Measurements from ENCODE around the gene GNG7. TPM values are rescaled to one million over a fixed set of nuclear protein-coding genes. Genes with fewer than 3 reads are reported as not detected.

GNG7 gene
- total RNA-seq, 1 experiment from 2014 or later: 7.7 TPM

- Histone ChIP-seq H3K9me3 (ENCODE audit: control insufficient read depth, low read depth, low read length) (no peaks in the 10 kb centered on the region), H3K4ac (ENCODE audit: low read depth, low read length) (no peak overlapping the region), H3K18ac (ENCODE audit: insufficient read length, low read depth, low read length) (no peak overlapping the region), H2BK20ac (ENCODE audit: low read depth, low read length, poor library complexity, severe bottlenecking) (no peak overlapping the region), H4K20me1 (ENCODE audit: control insufficient read depth, insufficient read depth, insufficient read length) (no peaks in the 10 kb centered on the region), H2BK15ac (ENCODE audit: low read depth, low read length) (no peak overlapping the region), H3K27ac (ENCODE audit: insufficient read length, low read depth, low read length) (no peak overlapping the region), H4K5ac (ENCODE audit: insufficient read length, low read depth, low read length) (no peak overlapping the region), H3K14ac (ENCODE audit: insufficient read depth, low read length) (no peak overlapping the region), H3K4me1 (ENCODE audit: insufficient read depth, low read length) (no peaks in the 10 kb centered on the region), H3K27me3 (ENCODE audit: insufficient read depth, low read length) (no peaks in the 10 kb centered on the region), H2AFZ (ENCODE audit: low read length) (no peak overlapping the region), H3K4me2 (ENCODE audit: insufficient read depth, insufficient read length, low read length) (no peak overlapping the region), H2BK120ac (ENCODE audit: low read depth, low read length, poor library complexity, severe bottlenecking) (no peak overlapping the region), H4K8ac (replicated peaks; ENCODE audit: insufficient read length, low read depth, low read length) (no peak overlapping the region), H3K79me2 (ENCODE audit: insufficient read depth, low read length) (no peaks in the 10 kb centered on the region), H3K56ac (ENCODE audit: insufficient read length, low read depth, low read length) (no peak overlapping the region), H3T11ph (ENCODE audit: low read length) (no peak overlapping the region), H4K91ac (ENCODE audit: insufficient read length, low read depth, low read length) (no peak overlapping the region), H3K79me1 (ENCODE audit: insufficient read depth, low read depth, low read length, poor library complexity, severe bottlenecking) (no peaks in the 10 kb centered on the region), H3K9ac (ENCODE audit: extremely low read depth, insufficient read length, low read length) (no peak overlapping the region), H2BK5ac (ENCODE audit: insufficient read length, low read length) (no peak overlapping the region), H2AK5ac (ENCODE audit: insufficient read length, low read length) (no peak overlapping the region), H3K23ac (ENCODE audit: insufficient read length, low read depth, low read length) (no peak overlapping the region), H2BK12ac (ENCODE audit: insufficient read length, low read depth, low read length) (no peak overlapping the region), H3K23me2 (ENCODE audit: insufficient read length, low read depth, low read length, poor library complexity, severe bottlenecking) (no peaks in the 10 kb centered on the region)
- DNase-seq: no peak
- Mint-ChIP-seq H3K4me3 (no peak overlapping the region), H3K4me1 (peaks cover 9 to 19% of the 10 kb centered on the region in 2 experiments; a peak in 3 of 4 replicates), H3K27ac (peak overlapping the region in 1 of 3 experiments; percentile 91; a peak in 1 of 7 replicates), H3K9me3 (peaks cover 0 to 3% of the 10 kb centered on the region in 2 experiments; a peak in 2 of 5 replicates), H3K36me3 (ENCODE audit: insufficient read depth in 1 of 3, low read depth in 3 of 3) (no peaks in the 10 kb centered on the region; a peak in 1 of 7 replicates), H3K27me3 (ENCODE audit: low read depth) (0 out of 2 replicates have a peak, but pooled peaks cover 1% of the 10 kb centered on the region)
- TF ChIP-seq CTCF (conservative IDR thresholded peaks at IDR 0.05): no peak
- WGBS (ENCODE audit: extremely low coverage, insufficient read length, low lambda C conversion rate): no CpG with 5 or more reads among the region's 13 CpGs
These were observed 142.1 kb downstream of the GNG7 start for GRCh38 chr19:2560369-2560768.
